MV-4-11 (cell line): ENCODE data around the gene DRICH1.
"Not testable (repeated sequence)": the region's sequence is repeated elsewhere in the genome, so short reads cannot be mapped to it uniquely, and the experiment has no call there.

Experiments used
- DNase-seq: peaks from one replicate; lab custom pipeline; 2025; lab: John Stamatoyannopoulos, UW

The DRICH1 gene

DNA sequence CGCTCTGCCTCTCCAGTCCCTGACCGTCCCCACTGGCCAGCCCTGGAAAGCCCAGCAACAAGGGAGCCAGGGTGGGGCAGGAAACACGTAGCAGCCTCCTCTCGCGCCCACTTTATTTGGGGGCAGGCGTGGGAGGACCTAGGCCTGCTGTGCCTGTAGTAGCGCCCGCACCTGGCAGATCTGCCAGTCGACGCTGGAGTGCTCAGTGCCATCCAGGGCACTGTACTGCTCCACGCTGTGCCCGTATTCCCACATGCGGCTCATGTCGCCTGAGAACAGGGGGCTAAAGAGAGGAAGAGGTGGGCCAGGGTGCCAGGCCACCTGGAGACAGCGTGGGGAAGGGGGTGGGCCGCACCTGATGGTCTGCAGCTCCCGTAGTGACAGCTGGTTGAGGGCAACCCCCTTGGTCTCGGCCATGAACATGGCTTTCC is 17.0 kb upstream of the DRICH1 start:
- no peak for DNase-seq

DNA sequence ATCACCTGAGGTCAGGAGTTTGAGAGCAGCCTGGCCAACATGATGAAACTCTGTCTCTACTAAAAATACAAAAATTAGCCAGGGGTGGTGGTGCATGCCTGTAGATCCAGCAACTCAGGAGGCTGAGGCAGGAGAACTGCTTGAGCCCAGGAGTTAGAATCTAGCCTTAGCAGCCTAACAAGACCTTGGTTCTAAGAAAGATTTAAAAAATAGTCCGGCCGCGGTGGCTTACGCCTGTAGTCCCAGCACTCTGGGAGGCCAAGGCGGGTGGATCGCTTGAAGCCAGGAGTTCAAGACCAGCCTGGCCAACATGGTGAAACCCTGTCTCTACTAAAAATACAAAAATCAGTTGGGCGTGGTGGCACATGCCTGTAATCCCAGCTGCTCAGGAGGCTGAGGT is 14.4 kb upstream of the DRICH1 start:
- DNase-seq, result not testable (repeated sequence)

DNA sequence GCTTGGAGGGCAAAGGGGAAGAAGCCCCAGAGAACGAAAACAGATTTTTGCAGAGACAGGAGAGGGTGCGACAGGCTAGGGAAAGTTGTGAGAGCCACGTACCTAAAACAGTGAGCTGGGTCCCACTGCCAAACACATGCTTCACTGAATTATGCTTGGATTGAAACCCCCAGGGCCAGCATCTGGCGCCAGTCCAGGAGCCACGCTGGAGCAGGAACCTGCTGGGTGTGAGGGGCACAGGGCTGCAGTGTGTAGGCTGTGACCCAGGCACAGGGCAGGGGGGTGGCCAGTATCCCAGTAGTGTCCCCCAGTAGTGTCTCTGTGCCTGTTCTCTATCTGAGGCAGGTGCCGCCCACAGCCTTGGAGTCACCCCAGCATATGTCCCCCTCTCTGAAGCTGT is 8.1 kb upstream of the DRICH1 start:
- not testable (repeated sequence) for DNase-seq

DNA sequence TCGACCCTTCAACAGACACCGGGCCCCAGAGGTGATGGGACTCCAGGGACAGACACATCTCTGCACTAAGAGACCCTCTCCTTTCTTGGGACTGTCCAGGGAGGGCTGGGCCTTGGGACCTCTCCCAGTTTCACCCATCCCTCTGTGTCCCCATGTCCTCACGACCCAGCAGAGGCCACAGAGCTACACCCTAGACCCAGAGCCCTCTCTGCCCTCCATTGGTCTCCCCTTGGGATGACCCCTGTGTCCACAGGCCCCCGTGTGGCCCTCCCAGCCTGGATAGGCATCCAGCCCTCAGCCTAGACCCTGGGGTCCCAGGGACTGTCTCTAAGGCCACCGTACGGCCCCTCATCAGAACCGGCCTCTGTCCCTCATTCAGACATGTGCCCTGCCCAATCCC is 7.5 kb upstream of the DRICH1 start:
- no peak for DNase-seq

DNA sequence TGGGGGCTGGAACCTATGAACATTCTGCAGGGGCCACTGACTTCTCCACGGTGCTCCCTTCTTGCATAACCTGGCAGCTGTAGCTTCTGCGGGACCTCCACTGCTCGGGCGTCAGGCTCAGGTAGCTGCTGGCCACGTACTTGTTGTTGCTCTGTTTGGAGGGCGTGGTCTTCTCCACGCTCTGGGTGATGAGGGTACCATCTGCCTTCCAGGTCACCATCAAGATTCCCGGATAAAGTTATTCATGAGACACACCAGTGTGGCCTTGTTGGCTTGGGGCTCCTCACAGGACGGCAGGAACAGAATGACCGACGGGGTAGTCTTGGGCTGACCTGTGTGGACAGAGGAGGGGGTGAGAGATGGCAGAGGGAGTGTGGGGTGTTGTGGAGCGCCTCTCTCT is 6.5 kb upstream of the DRICH1 start:
- DNase-seq, result no peak

DNA sequence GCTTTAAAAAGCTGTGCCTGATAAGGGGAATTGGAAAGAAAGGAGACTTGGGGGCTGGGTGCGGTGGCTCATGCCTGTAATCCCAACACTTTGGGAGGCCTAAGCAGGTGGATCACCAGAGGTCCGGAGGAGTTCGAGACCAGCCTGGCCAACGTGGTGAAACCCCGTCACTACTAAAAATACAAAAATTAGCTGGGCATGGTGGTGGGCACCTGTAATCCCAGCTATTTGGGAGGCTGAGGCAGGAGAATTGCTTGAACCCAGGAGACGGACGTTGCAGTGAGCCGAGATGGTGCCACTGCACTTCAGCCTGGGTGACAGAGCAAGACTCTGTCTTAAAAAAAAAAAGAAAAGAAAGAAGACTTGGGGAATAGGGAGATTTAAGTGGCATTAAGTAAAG is 3.2 kb upstream of the DRICH1 start:
- DNase-seq, result not testable (repeated sequence)

DNA sequence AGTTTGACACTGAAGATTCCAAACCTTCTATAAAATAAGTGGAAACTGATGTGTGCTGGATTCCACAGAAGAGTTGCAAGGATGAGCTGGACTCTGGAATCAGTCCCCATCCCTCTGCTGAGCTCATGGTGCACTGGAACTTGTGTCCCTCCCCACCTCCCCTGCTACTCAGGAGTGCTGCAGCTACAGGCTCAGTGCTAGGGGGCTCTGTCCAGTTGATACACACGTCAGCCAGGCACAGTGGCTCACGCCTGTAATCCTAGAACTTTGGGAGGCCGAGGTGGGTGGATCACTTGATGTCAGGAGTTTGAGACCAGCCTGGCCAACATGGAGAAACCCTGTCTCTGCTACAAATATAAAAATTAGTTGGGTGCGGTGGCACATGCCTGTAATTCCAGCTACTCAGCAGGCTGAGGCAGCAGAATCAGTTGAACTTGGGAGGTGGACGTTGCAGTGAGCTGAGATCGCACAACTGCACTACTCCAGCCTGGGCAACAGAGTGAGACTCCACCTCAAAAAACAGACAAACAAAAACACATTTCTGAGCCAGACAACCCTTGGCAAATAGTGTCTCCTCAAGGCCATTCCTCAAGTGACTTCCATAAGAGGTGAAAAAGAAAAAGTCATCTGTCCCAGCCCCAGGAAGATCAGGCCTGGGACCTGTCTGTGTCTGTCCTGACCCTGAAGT is 3.9 kb downstream of the DRICH1 start:
- not testable (repeated sequence) for DNase-seq

DNA sequence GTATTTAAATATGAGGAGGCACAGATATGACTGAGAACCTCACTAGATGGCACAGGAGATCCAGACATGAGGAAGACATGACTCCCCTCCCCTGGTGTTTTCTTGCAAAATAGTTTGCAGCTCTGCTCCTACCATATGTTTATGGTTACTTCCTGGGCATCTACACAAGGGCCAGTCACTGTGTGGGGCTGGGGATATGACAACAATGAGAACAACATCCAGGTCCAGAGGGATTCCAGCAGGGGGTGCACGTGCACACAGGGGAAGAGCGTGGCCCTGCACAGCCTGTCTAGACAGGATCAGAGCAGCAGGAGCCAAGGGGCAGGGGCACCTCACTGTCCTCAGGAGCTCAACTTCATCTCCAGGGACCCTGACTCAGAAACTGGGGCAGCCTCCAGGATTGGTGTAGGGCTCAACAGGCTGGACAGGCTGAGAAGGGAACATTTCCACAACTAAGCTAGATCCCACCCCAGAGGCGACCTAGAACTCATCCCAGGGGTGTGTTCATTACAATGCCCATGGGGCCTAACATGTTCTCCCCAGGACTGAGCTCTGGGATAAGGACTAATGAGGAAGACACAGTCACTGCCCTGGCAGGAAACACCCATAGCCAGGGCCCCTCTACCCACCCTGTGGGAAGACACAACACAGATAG is 4.6 kb downstream of the DRICH1 start:
- DNase-seq, result peak; percentile 73

DNA sequence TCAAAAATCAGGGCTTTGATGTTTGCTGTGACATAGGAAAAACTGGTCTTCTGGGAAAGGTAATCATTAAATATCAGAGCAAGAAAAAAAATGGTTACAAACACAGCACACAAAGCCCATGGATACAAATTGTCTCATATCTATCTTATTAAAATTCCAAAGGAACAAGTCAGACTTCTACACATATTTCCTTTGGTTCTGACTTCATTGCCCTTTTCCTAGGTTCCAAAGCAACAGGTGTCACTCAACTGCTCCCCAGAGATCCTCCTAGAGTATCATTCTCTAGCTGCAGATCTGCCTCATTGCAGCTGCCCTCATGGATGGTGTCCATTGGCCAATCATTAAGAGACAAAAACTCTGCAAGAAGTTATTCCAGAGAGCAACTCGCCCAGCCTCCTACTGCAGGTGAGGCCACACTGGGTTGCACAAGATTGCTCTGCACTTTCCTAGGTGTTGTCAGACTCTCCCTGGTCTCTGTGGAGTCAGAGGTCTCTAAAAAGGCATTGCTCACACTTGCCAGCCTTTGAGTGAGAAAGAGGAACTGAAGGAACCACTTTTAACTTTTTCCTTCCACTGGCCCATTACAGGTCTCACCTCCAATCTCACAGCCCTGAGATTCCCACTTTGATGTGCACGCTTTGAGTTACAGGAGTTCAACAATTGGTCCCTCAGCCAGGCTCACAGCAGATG is 5.7 kb downstream of the DRICH1 start:
- no peak for DNase-seq

DNA sequence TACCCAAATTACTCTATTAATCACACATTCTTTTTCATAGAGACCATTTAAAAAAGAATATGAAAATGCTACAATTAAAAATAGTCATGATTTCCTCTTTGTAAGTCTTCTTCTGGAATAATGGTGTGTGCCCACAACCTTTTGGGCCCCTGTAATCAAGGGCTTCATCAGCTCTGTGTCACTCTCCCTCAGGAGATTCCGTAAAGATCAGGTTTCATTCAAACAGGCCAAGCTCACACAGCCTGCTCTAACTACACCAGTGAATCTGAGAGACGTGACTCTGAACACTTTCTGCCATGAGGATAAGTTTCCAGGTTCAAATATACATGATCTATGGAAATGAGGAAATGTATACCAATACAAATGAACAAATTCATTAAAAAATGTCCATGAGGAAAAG is 9.5 kb downstream of the DRICH1 start:
- DNase-seq, result no peak

DNA sequence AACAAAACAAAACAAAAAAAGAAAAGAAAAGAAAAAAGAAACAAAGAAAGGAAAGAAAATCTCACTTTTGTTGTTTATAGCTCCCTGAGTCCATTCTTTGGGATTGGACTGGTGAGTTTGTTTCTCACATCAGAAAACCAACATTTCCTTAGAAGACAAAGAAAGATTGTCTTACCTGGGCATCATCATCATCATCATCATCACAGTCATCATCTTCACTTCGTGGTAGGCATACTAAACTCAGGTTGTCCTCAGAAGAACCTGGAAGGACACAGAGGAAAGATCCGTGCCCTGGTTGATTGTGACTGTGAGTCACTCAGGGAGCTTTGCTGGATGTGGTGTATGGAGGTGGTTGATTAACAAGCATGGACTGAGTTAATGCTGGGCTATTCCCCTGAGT is 10.2 kb downstream of the DRICH1 start:
- DNase-seq, result not testable (repeated sequence)

DNA sequence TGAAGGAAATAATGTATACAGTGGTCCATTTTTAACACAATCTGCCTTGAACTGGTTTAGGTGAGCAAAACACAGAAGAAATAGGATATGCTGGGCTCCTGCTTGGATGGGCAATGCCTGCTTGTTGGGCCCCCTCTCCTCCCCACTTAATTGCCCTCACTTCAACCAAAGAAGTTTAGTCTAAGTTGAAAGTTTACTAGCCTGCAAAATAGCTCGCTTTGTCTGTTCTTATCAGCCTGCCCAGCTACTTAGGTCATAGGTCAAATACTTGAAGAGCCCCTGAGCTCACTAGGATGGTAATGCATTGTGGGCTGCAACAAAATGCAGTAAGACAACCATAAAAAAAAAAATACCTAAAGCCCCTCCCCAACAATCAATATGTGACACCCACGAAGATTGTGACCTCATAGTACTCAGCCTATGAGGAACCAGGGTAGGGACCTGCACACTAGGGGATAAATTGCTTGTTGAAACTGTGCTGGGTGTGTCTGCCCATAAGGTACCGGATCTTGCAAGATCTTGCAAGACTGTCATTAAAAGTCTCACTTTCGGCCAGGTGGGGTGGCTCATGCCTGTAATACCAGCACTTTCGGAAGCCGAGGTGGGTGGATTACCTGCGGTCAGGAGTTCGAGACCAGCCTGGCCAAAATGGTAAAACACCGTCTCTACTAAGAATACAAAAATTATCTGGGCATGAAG is 10.9 kb downstream of the DRICH1 start:
- no peak for DNase-seq

DNA sequence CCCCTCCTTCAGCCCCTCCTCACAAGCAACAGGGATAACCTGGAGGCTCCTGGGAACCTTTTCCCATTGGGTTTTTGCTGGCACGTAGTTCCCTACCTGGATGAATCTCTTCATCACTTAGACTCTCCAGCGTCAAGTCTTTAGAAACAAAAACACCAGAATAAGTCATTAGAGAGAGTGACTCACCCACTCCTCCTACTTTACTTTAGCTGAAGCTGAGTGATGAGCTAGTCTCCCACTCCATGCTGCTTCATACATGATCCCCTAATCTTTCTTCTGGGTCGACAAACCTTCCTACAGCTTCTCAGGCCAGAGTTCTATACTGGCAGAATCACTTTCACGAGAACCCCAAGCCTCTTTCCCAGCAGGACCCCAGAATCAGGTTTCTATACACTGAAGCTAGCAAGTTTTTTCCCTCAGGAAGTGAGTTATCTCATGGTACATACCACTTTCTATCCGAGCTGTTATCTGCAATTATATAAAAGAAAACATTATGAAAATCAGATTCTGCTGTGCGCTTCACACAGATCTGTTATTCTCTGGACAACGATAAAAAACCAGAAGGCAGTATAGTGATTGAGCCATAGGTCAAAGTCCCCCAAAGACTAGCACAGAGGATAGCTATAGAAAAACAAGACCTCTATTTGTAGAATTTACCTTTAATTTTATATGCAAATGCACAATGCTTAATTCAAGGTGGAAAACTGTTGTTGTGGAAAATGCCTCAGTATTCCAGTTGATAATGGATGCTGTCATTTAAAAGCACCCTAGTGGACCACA is 18.7 kb downstream of the DRICH1 start:
- no peak for DNase-seq

DNA sequence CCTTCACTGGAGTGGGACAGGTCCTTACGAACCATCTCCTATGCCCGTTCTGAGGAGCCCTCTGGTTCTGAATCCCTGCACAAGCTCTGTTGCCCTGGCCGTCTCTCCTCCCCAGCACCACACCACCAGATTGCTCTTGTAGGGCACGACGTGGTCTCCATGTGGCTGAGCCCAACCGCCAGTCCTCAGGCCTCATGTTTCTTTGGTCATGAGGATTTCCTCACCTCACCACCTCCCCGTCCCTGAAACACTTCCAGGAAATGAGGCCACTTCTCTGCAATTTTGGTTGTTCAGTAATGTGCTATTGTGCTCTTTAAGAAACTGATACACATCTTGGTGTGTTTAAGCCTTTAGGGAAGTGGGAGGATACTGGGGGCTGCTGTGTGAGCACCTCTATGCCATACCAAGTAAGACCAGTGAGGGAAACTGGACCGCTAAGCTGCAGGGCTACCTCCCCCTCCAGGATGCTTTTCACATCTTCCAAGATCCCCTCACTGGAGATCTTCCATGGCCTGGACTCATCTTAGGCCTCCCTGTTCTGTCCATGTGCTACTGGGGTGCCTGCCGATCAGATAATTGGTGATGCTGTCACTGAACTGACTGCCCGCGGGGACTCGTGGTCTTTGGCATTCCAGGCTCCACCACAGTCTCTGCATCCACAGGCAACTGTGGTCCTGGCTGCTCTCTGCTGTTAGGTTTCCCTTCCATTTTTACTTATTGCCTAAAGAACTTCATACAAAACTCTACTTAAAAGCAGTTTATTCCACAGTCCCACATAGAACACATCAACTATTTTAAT is 21.9 kb downstream of the DRICH1 start:
- DNase-seq, result peak; percentile 64

DNA sequence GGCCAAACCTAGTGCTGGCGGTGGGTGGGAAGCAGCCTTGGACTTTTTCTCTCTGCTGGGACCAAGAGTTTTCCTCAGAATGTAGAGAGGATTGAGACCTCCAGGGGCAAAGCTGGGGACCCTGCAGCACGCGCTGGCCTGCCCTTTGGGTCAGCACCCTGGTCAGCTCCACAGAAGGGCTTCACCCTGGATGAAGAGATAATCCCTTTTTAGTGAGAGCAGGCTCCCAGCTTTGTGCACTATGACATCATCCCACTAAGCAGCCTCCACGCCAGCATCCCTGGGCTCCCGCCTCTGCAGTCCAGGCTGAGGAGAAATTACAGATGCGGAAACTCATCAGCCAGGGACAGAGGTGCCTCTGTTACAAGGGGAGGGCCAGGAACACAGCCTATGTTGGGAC is 23.5 kb downstream of the DRICH1 start:
- no peak for DNase-seq

DNA sequence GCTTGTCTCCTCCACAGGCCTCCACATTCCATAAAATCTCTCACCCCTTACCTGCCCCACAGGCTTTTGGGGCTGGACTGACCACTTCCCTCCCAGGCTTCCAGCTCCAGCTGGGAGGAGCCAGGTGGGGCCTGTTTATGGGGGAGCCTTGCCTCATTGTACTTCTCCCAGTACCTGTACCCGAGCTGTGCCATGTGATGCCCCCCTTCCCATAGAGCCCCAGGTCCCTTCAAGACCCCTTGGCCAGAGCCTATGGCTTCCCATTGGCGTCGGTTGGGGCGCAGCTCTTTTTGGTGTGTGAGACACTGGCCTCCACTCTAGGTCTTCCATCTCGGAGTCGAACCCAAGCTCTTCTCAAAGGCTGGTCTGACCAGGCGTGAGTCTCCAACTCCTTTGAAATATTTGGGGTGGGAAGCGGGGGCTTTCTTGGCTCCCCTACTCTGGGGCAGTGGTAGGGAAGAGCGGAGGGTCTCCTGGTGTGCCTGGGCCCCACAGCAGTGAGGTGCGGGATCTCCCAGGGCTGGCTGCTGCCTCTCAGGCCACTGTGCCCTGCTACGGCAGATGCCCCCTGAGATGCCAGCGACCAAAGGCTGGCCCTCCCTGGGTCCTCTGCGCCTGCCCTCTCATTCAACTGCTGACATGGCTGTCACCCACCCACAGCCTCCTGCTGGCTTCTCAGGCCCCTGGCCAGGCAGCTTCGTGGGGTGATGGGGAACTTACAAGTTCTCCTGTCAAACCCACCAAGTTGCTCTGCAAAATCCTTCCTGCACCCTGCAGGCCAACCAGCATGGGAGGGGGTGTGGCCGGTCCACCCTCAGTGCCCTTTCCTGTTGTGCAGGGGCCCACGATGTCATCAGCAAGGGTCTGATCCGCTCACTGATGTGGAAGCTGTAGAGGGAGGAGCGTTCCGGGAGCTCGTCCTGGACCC is 25.7 kb downstream of the DRICH1 start:
- no peak for DNase-seq

DNA sequence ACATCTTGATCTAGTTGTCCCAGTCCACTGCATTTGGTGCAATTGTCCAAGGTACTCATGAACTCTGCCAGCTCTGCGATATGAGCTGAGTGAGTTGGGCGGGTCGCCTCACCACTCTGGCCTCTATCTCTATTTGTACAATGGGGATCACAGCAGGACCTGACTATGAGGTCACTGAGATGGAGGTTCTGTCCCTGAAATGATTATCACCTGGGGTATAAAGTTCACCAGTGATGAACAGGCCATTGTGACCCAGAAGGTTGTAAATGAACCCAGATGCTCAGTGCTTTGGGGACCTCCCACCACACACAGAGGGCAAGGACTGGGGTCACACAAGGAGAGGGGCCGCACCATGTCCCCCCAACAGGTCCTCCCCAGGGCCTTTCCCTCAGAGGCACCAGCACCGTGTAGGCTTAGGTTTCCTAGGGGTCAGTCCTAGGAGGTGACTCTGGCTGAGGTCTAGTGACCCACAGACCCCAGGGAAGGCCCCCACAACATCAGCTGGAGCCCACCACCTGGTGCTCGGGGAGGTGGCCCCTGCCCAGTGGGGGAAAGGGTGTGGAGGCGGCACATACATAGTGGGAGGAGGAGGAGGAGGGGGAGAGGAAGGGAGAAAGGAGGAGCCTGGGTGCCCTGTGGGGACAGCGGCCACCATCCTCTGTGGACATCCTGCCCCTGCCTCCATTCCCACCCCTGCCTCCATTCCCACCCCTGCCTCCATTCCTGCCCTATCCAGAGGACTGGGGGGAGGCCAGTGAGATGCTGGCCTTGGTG is 27.0 kb downstream of the DRICH1 start:
- no peak for DNase-seq

DNA sequence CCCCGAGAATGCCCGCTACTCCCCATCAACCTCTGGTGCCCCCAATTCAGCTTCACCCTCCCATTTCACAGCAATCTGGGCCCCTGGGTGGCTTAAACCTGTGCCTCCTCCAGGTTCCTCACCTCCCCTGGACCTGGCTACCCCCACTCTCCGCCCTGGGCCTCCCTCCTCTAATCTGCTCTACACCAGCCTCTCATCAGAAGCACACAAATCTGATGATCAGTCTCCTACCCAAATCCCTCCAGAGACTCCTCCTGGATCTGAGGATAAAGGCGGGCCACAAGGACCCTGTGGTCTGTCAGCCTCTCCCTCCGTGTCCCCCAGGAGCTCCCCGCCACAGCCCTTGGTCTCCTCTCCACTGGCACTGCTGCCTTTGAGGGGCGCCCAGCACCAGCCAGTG is 28.9 kb downstream of the DRICH1 start:
- no peak for DNase-seq
